Caco-2 (cell line): ENCODE data around the gene PLEKHG3. TPM values are rescaled to one million over a fixed set of nuclear protein-coding genes. Genes with fewer than 3 reads are reported as not detected.

Experiments used
- BruUV-seq: library from RNA; stranded (reverse); fragments of 400-500 nt; replicated peaks from 2 replicates; lab custom pipeline; 2021; lab: Mats Ljungman, UMichigan
- CTCF ChIA-PET: fragments of 300-600 bp; sonication (Branson Sonifier 250); formaldehyde crosslinking; loops from one replicate; lab custom pipeline; 2022; ENCODE audit warnings: antibody characterized with exemption; lab: Charles Lee
- POLR2A ChIA-PET: fragments of 300-600 bp; sonication (Branson Sonifier 250); formaldehyde crosslinking; loops from one replicate; lab custom pipeline; 2022; ENCODE audit warnings: antibody characterized with exemption; lab: Charles Lee
- DNase-seq, 2 experiments: peaks; one replicate each; pipeline versions ENCODE4 v3.0.0 to v3.0.0-alpha.2; 2020 to 2022
- H3K27me3 ChIP-seq: replicated peaks from 2 replicates; pipeline ENCODE4 v1.6.0; 2011; ENCODE audit warnings: low read length; ENCODE audit not compliant: control insufficient read depth, insufficient read depth
- H3K36me3 ChIP-seq: 2 replicates; pipeline ENCODE4 v1.5.1; 2011; ENCODE audit warnings: low read length; ENCODE audit not compliant: control insufficient read depth, insufficient read depth
- H3K4me1 ChIP-seq: fragments of 250-450 bp; sonication (Bioruptor Pico); 2 replicates; pipeline ENCODE4 v1.5.1; 2020; ENCODE audit warnings: mild to moderate bottlenecking
- H3K4me3 ChIP-seq: 2 replicates; pipeline ENCODE4 v1.5.1; 2011; ENCODE audit warnings: low read depth, mild to moderate bottlenecking, control low read depth, low read length
- H3K9me3 ChIP-seq: fragments of 250-450 bp; sonication (Bioruptor Pico); 2 replicates; pipeline ENCODE4 v1.5.1; 2020; ENCODE audit warnings: mild to moderate bottlenecking, moderate library complexity
- H3K27ac Mint-ChIP-seq: one replicate; pipeline ENCODE4 v1.8.0; 2022; ENCODE audit warnings: mixed read lengths; ENCODE audit not compliant: unreplicated experiment
- H3K27me3 Mint-ChIP-seq: one replicate; pipeline ENCODE4 v1.8.0; 2022; ENCODE audit warnings: mixed read lengths; ENCODE audit not compliant: insufficient read depth, unreplicated experiment
- H3K36me3 Mint-ChIP-seq: one replicate; pipeline ENCODE4 v1.8.0; 2022; ENCODE audit warnings: mild to moderate bottlenecking, mixed read lengths; ENCODE audit not compliant: insufficient read depth, unreplicated experiment
- H3K4me1 Mint-ChIP-seq: one replicate; pipeline ENCODE4 v1.8.0; 2022; ENCODE audit warnings: low read depth, mixed read lengths; ENCODE audit not compliant: unreplicated experiment
- H3K4me3 Mint-ChIP-seq: one replicate; pipeline ENCODE4 v1.8.0; 2022; ENCODE audit warnings: mild to moderate bottlenecking, moderate library complexity, mixed read lengths; ENCODE audit not compliant: unreplicated experiment
- H3K9me3 Mint-ChIP-seq: one replicate; pipeline ENCODE4 v1.8.0; 2022; ENCODE audit warnings: mixed read lengths; ENCODE audit not compliant: unreplicated experiment
- intact Hi-C: fragments of 100-400 bp; cut with micrococcal nuclease; formaldehyde crosslinking; loops from one replicate; pipeline ENCODE4 v1.10.0; 2022; ENCODE audit not compliant: unreplicated experiment
- total RNA-seq: library from RNA; stranded (reverse); gene quantifications from 2 replicates; pipeline ENCODE4 v1.2.3, GENCODE V29; 2022
- TF ChIP-seq, protein P1 (sequence below), 2 experiments: fragments of 200-600 bp in 1 of 2; IDR thresholded peaks; 1 replicate in 1 of 2; 2 replicates in 1 of 2; pipeline versions ENCODE4 v1.5.1 to v1.8.0; 2011 to 2022; ENCODE audit warnings: antibody characterized with exemption in 1 of 2, control low read depth in 1 of 2, inconsistent platforms in 1 of 2, low read depth in 1 of 2, low read length in 1 of 2, mild to moderate bottlenecking in 1 of 2, moderate library complexity in 1 of 2; ENCODE audit not compliant: insufficient read depth in 1 of 2, severe bottlenecking in 1 of 2, unreplicated experiment in 1 of 2

PLEKHG3 gene
- total RNA-seq, 1 experiment from 2014 or later = 85.9 TPM

GRCh38 chr14:64761441-64762043 is 57.3 kb downstream of the PLEKHG3 start:
- TF ChIP-seq, protein P1, sequence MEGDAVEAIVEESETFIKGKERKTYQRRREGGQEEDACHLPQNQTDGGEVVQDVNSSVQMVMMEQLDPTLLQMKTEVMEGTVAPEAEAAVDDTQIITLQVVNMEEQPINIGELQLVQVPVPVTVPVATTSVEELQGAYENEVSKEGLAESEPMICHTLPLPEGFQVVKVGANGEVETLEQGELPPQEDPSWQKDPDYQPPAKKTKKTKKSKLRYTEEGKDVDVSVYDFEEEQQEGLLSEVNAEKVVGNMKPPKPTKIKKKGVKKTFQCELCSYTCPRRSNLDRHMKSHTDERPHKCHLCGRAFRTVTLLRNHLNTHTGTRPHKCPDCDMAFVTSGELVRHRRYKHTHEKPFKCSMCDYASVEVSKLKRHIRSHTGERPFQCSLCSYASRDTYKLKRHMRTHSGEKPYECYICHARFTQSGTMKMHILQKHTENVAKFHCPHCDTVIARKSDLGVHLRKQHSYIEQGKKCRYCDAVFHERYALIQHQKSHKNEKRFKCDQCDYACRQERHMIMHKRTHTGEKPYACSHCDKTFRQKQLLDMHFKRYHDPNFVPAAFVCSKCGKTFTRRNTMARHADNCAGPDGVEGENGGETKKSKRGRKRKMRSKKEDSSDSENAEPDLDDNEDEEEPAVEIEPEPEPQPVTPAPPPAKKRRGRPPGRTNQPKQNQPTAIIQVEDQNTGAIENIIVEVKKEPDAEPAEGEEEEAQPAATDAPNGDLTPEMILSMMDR (IDR thresholded peaks at IDR 0.05; ENCODE audit: insufficient read depth in 1 of 2, low read depth in 1 of 2, low read length in 1 of 2, severe bottlenecking in 1 of 2, unreplicated experiment in 1 of 2) = no peak
- H3K9me3 ChIP-seq = no peaks in the 10 kb centered on the region
- BruUV-seq = no TSS peak
- Mint-ChIP-seq H3K27me3 (no peaks in the 10 kb centered on the region), H3K27ac (peak overlapping the region; percentile 92), H3K4me3 (no peak overlapping the region), H3K36me3 (peaks cover 36% of the 10 kb centered on the region), H3K4me1 (peaks cover 66% of the 10 kb centered on the region), H3K9me3 (no peaks in the 10 kb centered on the region)
- ChIA-PET POLR2A (no interaction called here), CTCF (interaction anchor here (1.0 kb wide), 3 partner anchors 47 to 82 kb away, joined by 3 to 4 read pairs (median 4); no protein-coding TSS in a partner anchor)
- H3K4me1 ChIP-seq = peaks cover 67% of the 10 kb centered on the region
- no peak for DNase-seq
- intact Hi-C loops = loop anchor here (5.0 kb wide), 3 partner anchors 131 to 419 kb away; partner anchors contain the start of gene HSPA2
- H3K4me3 ChIP-seq = no peak overlapping the region
- H3K36me3 ChIP-seq = no peaks in the 10 kb centered on the region
- H3K27me3 ChIP-seq = no peaks in the 10 kb centered on the region

GRCh38 chr14:64762044-64763034 is 58.1 kb downstream of the PLEKHG3 start:
- POLR2A ChIA-PET = interaction anchor here (0.5 kb wide), 1 partner anchor 53 kb away, joined by 4 read pairs; no protein-coding TSS in a partner anchor
- no peaks in the 10 kb centered on the region for H3K9me3 Mint-ChIP-seq
- CTCF ChIA-PET = interaction anchor here (1.0 kb wide), 3 partner anchors 48 to 83 kb away, joined by 3 to 4 read pairs (median 4); no protein-coding TSS in a partner anchor
- peaks cover 28% of the 10 kb centered on the region for H3K36me3 Mint-ChIP-seq
- no peak overlapping the region for H3K4me3 Mint-ChIP-seq
- no peaks in the 10 kb centered on the region for H3K9me3 ChIP-seq
- TF ChIP-seq, protein P1 (IDR thresholded peaks at IDR 0.05; ENCODE audit: insufficient read depth in 1 of 2, low read depth in 1 of 2, low read length in 1 of 2, severe bottlenecking in 1 of 2, unreplicated experiment in 1 of 2) = no peak
- peak overlapping the region; percentile 92 for H3K27ac Mint-ChIP-seq
- H3K36me3 ChIP-seq = no peaks in the 10 kb centered on the region
- no peaks in the 10 kb centered on the region for H3K27me3 Mint-ChIP-seq
- BruUV-seq = no TSS peak
- peaks cover 59% of the 10 kb centered on the region for H3K4me1 ChIP-seq
- no peak overlapping the region for H3K4me3 ChIP-seq
- H3K27me3 ChIP-seq = no peaks in the 10 kb centered on the region
- intact Hi-C loops = loop anchor here (5.0 kb wide), 3 partner anchors 130 to 420 kb away; partner anchors contain the start of gene HSPA2
- peaks cover 60% of the 10 kb centered on the region for H3K4me1 Mint-ChIP-seq
- DNase-seq = no peak
